Fibroblast of pulmonary artery (primary cell): ENCODE data around the gene ZFP3.
"Not testable (repeated sequence)": the region's sequence is repeated elsewhere in the genome, so short reads cannot be mapped to it uniquely, and the experiment has no call there.

Source experiments
- DNase-seq: peaks from one replicate; pipeline ENCODE4 v3.0.0-alpha.2; 2010; ENCODE audit warnings: low read depth
- H3K4me3 ChIP-seq: replicated peaks from 2 replicates; pipeline ENCODE4 v1.5.1; 2011; ENCODE audit warnings: low read depth, mild to moderate bottlenecking, control low read depth, low read length, moderate library complexity
- TF ChIP-seq, protein P1 (sequence below): IDR thresholded peaks from 2 replicates; pipeline ENCODE4 v1.5.1; 2011; ENCODE audit warnings: mild to moderate bottlenecking, control low read depth, low read length, inconsistent platforms; ENCODE audit errors: missing control alignments

ZFP3 gene

DNA sequence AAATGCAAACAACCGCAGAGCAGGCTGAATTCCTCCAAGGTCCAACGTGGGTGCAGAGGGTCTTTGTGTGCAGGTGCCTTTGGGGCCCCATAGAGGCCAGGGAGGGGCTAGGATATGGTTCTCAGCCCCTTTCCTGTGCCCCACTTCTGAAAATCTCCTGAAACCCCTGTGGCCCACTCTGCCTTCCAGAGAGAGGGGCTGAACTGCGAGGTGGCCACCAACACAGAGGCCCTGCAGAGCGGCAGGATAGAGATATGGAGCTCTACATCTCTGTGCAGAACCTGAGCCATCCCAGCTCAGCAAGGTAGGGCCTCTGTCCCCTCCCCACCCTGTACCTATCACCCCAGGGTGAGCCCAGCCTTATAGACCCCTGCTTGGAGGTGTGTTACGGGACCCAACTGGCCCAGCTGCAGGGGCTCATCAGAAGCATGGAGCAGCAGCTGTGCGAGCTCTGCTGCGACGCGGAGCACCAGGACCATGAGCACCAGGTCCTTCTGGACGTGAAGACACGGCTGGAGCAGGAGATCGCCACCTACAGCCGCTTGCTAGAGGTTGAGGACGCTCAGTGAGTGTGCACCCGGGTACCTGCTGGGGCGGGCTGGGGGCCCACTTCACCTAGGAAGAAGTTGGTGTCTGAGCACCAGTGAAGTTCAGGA, 43.0 kb downstream of the ZFP3 start:
- TF ChIP-seq, protein P1, sequence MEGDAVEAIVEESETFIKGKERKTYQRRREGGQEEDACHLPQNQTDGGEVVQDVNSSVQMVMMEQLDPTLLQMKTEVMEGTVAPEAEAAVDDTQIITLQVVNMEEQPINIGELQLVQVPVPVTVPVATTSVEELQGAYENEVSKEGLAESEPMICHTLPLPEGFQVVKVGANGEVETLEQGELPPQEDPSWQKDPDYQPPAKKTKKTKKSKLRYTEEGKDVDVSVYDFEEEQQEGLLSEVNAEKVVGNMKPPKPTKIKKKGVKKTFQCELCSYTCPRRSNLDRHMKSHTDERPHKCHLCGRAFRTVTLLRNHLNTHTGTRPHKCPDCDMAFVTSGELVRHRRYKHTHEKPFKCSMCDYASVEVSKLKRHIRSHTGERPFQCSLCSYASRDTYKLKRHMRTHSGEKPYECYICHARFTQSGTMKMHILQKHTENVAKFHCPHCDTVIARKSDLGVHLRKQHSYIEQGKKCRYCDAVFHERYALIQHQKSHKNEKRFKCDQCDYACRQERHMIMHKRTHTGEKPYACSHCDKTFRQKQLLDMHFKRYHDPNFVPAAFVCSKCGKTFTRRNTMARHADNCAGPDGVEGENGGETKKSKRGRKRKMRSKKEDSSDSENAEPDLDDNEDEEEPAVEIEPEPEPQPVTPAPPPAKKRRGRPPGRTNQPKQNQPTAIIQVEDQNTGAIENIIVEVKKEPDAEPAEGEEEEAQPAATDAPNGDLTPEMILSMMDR: no peak
- no peak overlapping the region for H3K4me3 ChIP-seq
- no peak for DNase-seq

DNA sequence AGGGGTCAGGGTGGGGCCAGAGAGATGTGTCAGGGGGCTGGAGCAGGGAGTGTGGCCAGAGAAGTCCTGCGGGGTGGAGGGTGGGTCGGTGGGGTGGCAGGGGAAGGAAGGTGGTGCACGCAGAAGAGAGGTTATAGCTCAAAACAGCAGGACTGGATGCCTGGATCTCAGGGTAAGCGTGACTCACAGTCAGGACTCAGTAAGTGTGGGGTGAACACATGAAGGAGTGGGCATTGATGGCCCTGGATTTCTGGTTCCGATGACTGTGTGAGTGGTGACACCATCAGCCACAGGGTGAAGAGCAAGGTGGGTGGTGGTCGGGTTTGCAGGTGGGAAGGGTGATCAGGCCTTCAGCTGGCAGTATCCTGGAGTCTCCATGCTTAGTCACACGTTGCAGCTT, 43.8 kb downstream of the ZFP3 start:
- not testable (repeated sequence) for DNase-seq, H3K4me3 ChIP-seq

DNA sequence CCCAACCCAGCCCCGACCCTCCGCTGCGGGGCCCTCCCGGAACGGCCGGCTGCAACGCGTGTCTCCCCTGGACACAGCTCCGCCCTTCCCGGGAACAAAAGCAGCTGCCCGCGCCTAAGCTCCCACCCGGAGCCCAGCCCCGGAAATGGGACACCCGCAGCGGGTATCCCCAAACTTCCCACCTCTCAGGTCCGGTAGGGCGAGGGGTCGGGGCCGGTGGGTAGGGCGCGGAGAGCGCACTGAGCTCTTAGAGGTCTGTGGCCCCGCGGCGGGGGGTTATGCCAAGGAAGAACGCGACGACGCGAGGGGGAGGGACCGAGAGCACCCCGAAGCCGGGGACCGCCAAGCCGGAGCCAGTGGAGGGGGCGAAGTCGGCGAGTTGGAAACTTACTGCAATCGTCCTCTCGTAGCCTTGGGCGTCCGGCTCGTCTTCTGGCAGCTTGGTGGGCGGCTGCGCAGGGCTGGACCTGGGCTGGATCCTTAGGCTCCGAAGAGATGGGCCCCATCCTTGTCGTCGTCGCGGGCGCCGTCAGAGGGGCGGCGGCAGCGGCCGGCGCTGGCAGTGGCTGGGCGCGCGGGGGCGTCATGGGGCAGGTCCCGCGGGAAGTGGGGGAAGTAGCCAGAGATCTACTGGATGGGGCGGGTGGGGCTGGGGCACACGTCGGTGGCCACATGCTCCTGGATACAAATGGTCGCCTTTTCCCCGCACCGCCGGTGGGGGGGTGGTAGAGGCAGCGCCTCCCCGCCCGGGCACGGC, 44.5 kb downstream of the ZFP3 start:
- peak; percentile 4 for DNase-seq
- TF ChIP-seq, protein P1: no peak
- peak overlapping the region; percentile 37 for H3K4me3 ChIP-seq

DNA sequence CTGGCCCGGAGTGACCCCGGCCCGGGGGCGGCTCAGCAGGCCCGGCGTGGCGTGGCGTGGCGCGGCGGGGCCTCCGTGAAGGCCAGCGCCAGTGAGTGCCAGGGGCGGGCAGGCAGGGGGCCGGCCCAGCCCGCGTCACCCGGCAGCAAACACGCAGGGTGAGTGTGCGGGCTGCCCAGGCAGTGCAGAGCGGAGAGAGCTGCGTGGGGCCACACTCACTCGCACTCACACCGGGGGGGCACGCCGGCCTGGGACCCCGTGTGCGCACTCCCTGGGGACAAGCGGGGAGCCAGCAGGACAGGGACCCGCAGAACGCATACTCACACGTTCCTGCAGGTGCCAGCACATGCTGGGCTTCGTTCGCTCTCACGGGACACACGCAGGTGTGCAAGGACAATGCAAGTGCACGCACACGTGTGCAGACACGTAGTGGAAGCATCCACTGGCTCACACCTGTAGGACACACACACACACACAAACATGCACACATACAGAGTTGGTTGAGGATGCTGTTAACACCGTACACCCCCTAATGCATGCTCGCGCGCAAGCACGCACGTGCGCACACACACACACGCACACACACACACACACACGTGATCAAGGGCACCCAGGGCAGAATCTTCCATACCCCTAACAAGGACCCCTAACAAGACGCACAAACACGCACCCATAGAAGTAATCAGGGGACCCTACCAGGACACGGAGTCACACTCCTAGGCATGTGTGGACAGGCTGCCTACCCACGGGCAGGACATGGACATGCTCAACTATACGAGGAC, 45.3 kb downstream of the ZFP3 start:
- DNase-seq: no peak
- TF ChIP-seq, protein P1: no peak
- H3K4me3 ChIP-seq: no peak overlapping the region

DNA sequence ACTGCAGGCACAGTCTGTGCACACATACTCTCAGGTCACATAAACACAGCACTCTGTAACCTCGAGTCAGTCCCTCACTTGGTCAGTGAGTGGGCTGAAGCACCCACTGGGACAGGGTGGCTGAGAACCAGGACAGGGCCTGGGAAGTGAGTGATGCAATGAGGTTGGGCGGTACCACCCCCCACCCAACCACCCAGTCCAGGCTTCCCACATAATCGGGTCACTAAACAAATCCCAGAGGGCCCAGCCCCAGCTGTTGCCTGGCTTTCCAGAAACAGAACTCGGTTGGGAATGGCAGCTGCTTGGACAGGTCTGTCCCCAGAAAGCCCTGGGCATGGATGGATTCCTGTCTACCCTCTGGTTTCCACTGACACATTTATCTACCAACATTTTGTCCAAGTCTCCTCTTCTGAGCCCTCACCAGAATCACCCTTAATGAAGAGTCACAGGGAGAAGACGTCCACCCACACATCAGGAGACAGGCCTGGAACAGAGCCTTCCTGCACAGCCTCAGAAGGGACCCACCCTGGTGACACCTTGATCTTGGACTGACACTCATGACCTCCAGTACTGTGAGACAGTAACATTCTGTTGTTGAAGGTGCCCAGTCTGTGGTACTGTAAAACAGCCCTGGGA, 46.0 kb downstream of the ZFP3 start:
- H3K4me3 ChIP-seq, DNase-seq: not testable (repeated sequence)

DNA sequence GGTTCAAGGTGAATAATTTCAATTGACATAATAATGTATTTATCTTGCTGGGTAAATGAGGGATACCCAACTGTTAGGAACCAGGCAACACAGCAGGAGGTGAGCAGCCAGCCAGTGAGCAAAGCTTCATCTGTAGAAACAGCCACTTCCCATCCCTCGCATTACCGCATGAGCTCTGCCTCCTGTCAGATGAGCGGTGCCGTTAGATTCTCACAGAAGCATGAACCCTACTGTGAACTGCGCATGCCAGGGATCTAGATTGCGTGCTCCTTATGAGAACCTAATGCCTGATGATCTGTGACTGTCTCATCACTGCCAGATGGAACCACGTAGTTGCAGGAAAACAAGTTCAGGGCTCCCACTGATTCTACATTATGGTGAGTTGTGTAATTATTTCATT, 46.6 kb downstream of the ZFP3 start:
- not testable (repeated sequence) for H3K4me3 ChIP-seq, DNase-seq

DNA sequence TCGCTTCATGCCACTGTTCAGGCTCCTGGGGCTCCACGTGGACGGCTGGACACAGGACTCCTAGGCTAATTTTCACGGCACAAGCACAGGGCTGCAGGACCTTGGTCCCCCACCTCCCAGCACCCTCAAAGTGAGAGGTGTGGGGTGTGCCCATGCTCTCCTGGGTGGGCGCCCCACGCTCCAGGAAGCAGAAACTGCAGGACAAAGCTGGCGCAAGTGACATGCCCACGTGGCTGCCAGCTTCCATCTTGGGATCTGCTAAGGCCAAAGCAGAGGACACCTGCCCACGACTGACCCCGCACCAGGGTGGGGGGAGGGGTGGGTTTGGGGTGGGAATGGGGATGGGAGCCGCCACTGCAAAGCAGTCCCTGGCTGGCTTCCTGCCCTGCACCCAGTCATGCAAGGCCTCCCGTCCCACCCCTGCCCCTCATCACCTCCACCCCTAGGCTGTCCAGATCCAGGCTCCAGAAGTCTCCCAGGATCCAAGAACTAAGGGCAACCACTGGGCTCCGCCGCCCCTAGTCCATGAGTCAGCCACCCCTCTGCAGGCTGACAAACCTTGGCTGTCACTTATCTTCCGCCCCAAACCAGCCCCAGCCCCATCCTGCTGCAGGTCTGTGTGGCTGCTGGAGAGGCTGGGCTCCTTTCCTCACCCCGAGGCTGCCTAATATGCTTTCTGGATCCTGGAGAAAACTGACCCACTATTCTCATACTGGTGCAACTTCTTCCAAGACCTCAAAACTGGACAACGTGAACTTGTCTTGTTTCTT, 48.6 kb downstream of the ZFP3 start:
- TF ChIP-seq, protein P1: no peak
- no peak for DNase-seq
- no peak overlapping the region for H3K4me3 ChIP-seq

DNA sequence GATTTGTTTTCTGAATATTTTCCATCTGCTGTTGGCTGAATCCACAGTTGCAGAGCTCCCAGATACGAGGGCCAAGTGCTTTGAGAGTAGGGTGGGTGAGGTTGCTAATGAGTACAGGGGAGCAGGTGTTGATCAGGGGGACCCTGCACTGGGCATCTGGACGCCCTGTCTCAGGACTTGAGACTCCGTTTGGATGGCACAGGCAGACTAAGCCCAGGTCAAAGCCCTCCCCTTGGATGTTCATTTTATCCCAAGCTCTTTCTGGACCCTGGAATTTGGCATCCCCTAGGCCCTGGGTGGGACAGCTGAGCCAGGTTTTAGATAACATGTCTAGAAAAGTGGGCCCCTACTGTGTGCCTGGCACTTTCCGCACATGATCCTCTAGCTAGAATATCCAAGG, 49.6 kb downstream of the ZFP3 start:
- TF ChIP-seq, protein P1: no peak
- H3K4me3 ChIP-seq: no peak overlapping the region
- no peak for DNase-seq

DNA sequence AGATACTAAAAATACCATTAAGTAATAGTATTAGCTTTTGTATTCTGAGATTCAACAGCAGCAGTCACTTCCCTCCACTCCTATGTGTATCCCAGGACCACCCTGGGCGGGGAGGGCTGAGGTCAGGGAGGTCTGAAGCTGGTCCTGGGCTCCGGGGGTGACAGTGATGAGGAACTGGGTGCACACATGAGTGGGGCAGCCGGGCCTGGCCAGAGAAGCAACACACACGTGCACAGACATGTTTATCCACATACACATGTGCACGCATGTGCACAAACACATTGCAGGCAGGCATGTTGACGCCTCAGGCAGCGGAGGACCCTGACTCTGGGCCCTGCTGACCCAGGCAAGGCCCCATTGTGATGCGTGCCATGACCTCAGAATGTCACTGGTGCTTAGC, 50.1 kb downstream of the ZFP3 start:
- DNase-seq, H3K4me3 ChIP-seq: not testable (repeated sequence)
